GM12872 (cell line): ENCODE results near the gene ANAPC16.

Source experiments
- CTCF ChIP-seq: IDR thresholded peaks from 3 replicates; pipeline ENCODE4 v1.5.1; 2011; ENCODE audit warnings: low read depth, mild to moderate bottlenecking, low read length, moderate library complexity; ENCODE audit not compliant: insufficient read depth

ANAPC16 gene

GRCh38 chr10:72174297-72174662 lies 41.5 kb upstream of the ANAPC16 start:
- TF ChIP-seq CTCF, result no peak

- no peak for TF ChIP-seq CTCF
Observed at GRCh38 chr10:72175149-72175548, 40.7 kb upstream of the ANAPC16 start.

GRCh38 chr10:72176701-72177100 lies 39.1 kb upstream of the ANAPC16 start:
- TF ChIP-seq CTCF, result no peak

GRCh38 chr10:72177454-72177853 lies 38.4 kb upstream of the ANAPC16 start:
- no peak for TF ChIP-seq CTCF

GRCh38 chr10:72184156-72184555 lies 31.7 kb upstream of the ANAPC16 start:
- no peak for TF ChIP-seq CTCF

- TF ChIP-seq CTCF, result no peak
Observed at GRCh38 chr10:72186258-72186981, 29.4 kb upstream of the ANAPC16 start.

- no peak for TF ChIP-seq CTCF
Observed at GRCh38 chr10:72186982-72187330, 28.9 kb upstream of the ANAPC16 start.

GRCh38 chr10:72194949-72195348 lies 20.9 kb upstream of the ANAPC16 start:
- no peak for TF ChIP-seq CTCF
